Panc1 (cell line): ENCODE data around the gene PAX5.

Experiments
- TF ChIP-seq, protein P1 (sequence below): fragments of 450-650 bp; IDR thresholded peaks from 2 replicates; pipeline ENCODE4 v1.5.1; 2017; ENCODE audit warnings: mild to moderate bottlenecking
- TF ChIP-seq, protein P2 (sequence below), 2 experiments: IDR thresholded peaks; 2 replicates each; pipeline ENCODE4 v1.6.1; 2011 to 2012; ENCODE audit warnings: low read depth in 2 of 2, control low read depth in 1 of 2, low read length in 1 of 2, mild to moderate bottlenecking in 1 of 2, moderate library complexity in 1 of 2; ENCODE audit not compliant: insufficient read depth in 1 of 2

DNA sequence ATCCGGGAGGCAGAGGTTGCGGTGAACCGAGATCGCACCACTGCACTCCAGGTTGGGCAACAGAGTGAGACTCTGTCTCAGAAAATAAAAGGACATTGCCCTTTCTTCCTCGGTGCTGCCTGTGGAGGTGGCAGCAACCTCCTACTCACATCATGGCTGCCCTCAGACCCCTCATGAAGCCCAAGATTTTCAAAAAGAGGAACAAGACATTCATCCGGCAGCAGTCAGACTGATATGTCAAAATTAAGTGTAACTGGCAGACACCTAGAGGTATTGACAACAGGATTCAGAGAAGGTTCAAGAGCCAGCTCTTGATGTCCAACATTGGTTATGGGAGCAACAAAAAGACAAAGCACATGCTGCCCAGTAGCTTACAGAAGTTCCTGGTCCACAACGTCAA lies 12.6 kb upstream of the PAX5 start:
- TF ChIP-seq, protein P1, sequence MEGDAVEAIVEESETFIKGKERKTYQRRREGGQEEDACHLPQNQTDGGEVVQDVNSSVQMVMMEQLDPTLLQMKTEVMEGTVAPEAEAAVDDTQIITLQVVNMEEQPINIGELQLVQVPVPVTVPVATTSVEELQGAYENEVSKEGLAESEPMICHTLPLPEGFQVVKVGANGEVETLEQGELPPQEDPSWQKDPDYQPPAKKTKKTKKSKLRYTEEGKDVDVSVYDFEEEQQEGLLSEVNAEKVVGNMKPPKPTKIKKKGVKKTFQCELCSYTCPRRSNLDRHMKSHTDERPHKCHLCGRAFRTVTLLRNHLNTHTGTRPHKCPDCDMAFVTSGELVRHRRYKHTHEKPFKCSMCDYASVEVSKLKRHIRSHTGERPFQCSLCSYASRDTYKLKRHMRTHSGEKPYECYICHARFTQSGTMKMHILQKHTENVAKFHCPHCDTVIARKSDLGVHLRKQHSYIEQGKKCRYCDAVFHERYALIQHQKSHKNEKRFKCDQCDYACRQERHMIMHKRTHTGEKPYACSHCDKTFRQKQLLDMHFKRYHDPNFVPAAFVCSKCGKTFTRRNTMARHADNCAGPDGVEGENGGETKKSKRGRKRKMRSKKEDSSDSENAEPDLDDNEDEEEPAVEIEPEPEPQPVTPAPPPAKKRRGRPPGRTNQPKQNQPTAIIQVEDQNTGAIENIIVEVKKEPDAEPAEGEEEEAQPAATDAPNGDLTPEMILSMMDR: no peak
- TF ChIP-seq, protein P2, sequence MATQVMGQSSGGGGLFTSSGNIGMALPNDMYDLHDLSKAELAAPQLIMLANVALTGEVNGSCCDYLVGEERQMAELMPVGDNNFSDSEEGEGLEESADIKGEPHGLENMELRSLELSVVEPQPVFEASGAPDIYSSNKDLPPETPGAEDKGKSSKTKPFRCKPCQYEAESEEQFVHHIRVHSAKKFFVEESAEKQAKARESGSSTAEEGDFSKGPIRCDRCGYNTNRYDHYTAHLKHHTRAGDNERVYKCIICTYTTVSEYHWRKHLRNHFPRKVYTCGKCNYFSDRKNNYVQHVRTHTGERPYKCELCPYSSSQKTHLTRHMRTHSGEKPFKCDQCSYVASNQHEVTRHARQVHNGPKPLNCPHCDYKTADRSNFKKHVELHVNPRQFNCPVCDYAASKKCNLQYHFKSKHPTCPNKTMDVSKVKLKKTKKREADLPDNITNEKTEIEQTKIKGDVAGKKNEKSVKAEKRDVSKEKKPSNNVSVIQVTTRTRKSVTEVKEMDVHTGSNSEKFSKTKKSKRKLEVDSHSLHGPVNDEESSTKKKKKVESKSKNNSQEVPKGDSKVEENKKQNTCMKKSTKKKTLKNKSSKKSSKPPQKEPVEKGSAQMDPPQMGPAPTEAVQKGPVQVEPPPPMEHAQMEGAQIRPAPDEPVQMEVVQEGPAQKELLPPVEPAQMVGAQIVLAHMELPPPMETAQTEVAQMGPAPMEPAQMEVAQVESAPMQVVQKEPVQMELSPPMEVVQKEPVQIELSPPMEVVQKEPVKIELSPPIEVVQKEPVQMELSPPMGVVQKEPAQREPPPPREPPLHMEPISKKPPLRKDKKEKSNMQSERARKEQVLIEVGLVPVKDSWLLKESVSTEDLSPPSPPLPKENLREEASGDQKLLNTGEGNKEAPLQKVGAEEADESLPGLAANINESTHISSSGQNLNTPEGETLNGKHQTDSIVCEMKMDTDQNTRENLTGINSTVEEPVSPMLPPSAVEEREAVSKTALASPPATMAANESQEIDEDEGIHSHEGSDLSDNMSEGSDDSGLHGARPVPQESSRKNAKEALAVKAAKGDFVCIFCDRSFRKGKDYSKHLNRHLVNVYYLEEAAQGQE (IDR thresholded peaks at IDR 0.05; ENCODE audit: insufficient read depth in 1 of 2, low read depth in 2 of 2, low read length in 1 of 2): no peak
